DND-41 (cell line): ENCODE measurements around the gene SYNDIG1.

Experiments
- ATAC-seq: fragments of 200-7000 bp; cut with Tn5 transposase; 3 replicates; pipeline ENCODE4 v1.9.1; 2021; ENCODE audit warnings: low read depth; ENCODE audit not compliant: insufficient read depth
- DNase-seq: peaks from one replicate; pipeline ENCODE4 v3.0.0-alpha.2; 2020
- H2AFZ ChIP-seq: 2 replicates; pipeline ENCODE4 v1.6.0; 2012; ENCODE audit warnings: low read depth, low read length
- H3K27ac ChIP-seq: 2 replicates; pipeline ENCODE4 v1.5.1; 2012; ENCODE audit warnings: low read length, inconsistent platforms
- H3K27me3 ChIP-seq: fragments of 200-600 bp; sonication (generic); 2 replicates; pipeline ENCODE4 v1.6.0; 2012; ENCODE audit warnings: low read length, mild to moderate bottlenecking, inconsistent platforms; ENCODE audit not compliant: insufficient read depth, poor library complexity
- H3K36me3 ChIP-seq: 2 replicates; pipeline ENCODE4 v1.5.1; 2012; ENCODE audit warnings: low read length, inconsistent platforms; ENCODE audit not compliant: insufficient read depth
- H3K4me1 ChIP-seq: 2 replicates; pipeline ENCODE4 v1.5.1; 2012; ENCODE audit warnings: mild to moderate bottlenecking, low read length; ENCODE audit not compliant: insufficient read depth
- H3K4me2 ChIP-seq: 2 replicates; pipeline ENCODE4 v1.6.0; 2012; ENCODE audit warnings: mild to moderate bottlenecking, moderate library complexity, low read length, inconsistent platforms; ENCODE audit not compliant: insufficient read depth
- H3K4me3 ChIP-seq, 2 experiments: fragments of 200-600 bp in 1 of 2; shearing (Covaris generic) in 1 of 2; 2 replicates each; pipeline ENCODE4 v1.5.1; 2012 to 2016; ENCODE audit warnings: inconsistent platforms in 2 of 2, low read length in 2 of 2, mild to moderate bottlenecking in 2 of 2, low read depth in 1 of 2, moderate library complexity in 1 of 2
- H3K79me2 ChIP-seq: 2 replicates; pipeline ENCODE4 v1.6.0; 2012; ENCODE audit warnings: low read length, inconsistent platforms; ENCODE audit not compliant: insufficient read depth
- H3K9ac ChIP-seq: 2 replicates; pipeline ENCODE4 v1.6.0; 2012; ENCODE audit warnings: low read depth, mild to moderate bottlenecking, inconsistent platforms, low read length, moderate library complexity
- H3K9me3 ChIP-seq: 2 replicates; pipeline ENCODE4 v1.5.1; 2012; ENCODE audit warnings: low read length, moderate library complexity, mild to moderate bottlenecking, inconsistent platforms; ENCODE audit not compliant: insufficient read depth, severe bottlenecking
- H4K20me1 ChIP-seq: 2 replicates; pipeline ENCODE4 v1.6.0; 2012; ENCODE audit warnings: low read length; ENCODE audit not compliant: insufficient read depth
- EZH2 ChIP-seq: IDR thresholded peaks from 3 replicates; pipeline ENCODE4 v1.6.1; 2012; ENCODE audit warnings: borderline replicate concordance, low read depth, mild to moderate bottlenecking, moderate library complexity, low read length, inconsistent platforms; ENCODE audit not compliant: severe bottlenecking
- TF ChIP-seq, protein P1 (sequence below): IDR thresholded peaks from 2 replicates; pipeline ENCODE4 v1.5.1; 2012; ENCODE audit warnings: borderline replicate concordance, low read length, moderate library complexity, mild to moderate bottlenecking; ENCODE audit not compliant: poor library complexity, severe bottlenecking; ENCODE audit errors: extremely low read depth

SYNDIG1 gene

DNA sequence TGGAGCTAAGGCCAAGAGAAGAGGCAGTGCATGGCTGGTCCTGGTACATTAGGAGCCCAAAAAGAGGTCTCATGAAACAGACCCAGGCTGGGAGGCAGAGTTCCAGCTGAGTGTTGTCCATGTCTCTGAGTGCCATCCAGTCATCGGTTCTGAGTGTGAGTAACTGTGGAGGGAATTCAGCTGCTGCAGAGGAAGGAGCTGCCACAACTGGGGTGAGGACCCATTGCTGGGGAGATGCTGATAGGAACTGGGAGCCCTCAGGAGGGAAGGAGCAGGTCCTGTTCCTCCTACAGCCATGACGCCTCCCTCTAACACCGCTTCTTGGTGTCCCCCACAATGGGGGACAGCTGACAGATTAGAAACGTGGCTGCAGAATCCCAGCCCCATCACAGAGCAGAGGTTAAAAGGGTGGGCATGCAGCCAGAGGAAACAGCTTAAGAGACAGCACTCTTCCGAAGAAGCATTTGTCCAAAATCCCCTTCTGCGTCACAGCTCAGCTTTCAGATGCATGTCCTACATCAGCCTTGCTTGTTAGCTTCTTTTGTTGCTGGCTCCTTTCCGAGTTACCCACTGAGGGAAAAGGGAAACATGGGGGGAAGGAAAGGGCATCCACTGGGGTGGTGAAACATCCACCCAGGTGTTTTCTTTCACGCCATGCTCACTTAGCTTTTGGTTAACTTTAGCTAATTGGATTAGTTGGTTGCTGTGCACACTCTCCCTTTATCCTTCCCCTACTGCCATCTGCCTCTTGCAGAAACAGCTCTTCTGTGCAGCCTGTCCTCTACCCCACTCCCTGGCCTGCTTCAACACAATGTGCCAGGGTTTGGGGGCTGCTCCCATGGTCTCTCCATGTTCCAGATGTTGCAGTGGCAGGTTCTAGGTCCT, 239.2 kb downstream of the SYNDIG1 start:
- no peak overlapping the region for H2AFZ ChIP-seq
- ATAC-seq (no peak), DNase-seq (peak; percentile 2)
- H3K27me3 ChIP-seq: no peaks in the 10 kb centered on the region
- H3K36me3 ChIP-seq: no peaks in the 10 kb centered on the region
- TF ChIP-seq EZH2: no peak
- TF ChIP-seq, protein P1, sequence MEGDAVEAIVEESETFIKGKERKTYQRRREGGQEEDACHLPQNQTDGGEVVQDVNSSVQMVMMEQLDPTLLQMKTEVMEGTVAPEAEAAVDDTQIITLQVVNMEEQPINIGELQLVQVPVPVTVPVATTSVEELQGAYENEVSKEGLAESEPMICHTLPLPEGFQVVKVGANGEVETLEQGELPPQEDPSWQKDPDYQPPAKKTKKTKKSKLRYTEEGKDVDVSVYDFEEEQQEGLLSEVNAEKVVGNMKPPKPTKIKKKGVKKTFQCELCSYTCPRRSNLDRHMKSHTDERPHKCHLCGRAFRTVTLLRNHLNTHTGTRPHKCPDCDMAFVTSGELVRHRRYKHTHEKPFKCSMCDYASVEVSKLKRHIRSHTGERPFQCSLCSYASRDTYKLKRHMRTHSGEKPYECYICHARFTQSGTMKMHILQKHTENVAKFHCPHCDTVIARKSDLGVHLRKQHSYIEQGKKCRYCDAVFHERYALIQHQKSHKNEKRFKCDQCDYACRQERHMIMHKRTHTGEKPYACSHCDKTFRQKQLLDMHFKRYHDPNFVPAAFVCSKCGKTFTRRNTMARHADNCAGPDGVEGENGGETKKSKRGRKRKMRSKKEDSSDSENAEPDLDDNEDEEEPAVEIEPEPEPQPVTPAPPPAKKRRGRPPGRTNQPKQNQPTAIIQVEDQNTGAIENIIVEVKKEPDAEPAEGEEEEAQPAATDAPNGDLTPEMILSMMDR: no peak
- H3K9me3 ChIP-seq: no peaks in the 10 kb centered on the region
- H3K4me1 ChIP-seq: no peaks in the 10 kb centered on the region
- H3K4me3 ChIP-seq: no peak overlapping the region
- no peak overlapping the region for H3K27ac ChIP-seq
- no peaks in the 10 kb centered on the region for H4K20me1 ChIP-seq
- no peak overlapping the region for H3K9ac ChIP-seq
- no peaks in the 10 kb centered on the region for H3K79me2 ChIP-seq
- H3K4me2 ChIP-seq: no peak overlapping the region
